Measurements from ENCODE around the gene C1orf232.

Gene C1orf232

GRCh38 chr1:26164861-26165842 is 3.6 kb downstream of the C1orf232 start:
- Histone ChIP-seq H2AFZ (ENCODE audit: low read depth, low read length) (no peak overlapping the region), H3K36me3 (ENCODE audit: control insufficient read depth in 1 of 2, insufficient read depth in 2 of 2, low read depth in 1 of 2, low read length in 2 of 2) (no peaks in the 10 kb centered on the region), H2AK5ac (ENCODE audit: low read length, severe bottlenecking) (no peak overlapping the region), H2BK120ac (ENCODE audit: low read depth, low read length) (no peak overlapping the region), H3K4me3 (ENCODE audit: insufficient read depth in 1 of 2, low read depth in 1 of 2, low read length in 2 of 2) (peak overlapping the region in 1 of 2 experiments; percentile 68), H3K79me1 (replicated peaks; ENCODE audit: low read length, poor library complexity, severe bottlenecking) (peaks cover 4% of the 10 kb centered on the region), H3K9me3 (ENCODE audit: control insufficient read depth, low read length) (no peaks in the 10 kb centered on the region), H3K4me1 (ENCODE audit: control insufficient read depth, insufficient read depth, low read depth, low read length) (peaks cover 23% of the 10 kb centered on the region), H3K14ac (ENCODE audit: low read length in 2 of 2) (no peak overlapping the region), H3K18ac (ENCODE audit: low read depth in 1 of 2, low read length in 2 of 2) (peak overlapping the region in 1 of 2 experiments; percentile 46), H4K8ac (ENCODE audit: low read length) (peak overlapping the region; percentile 55), H4K91ac (ENCODE audit: low read length) (no peak overlapping the region), H2BK12ac (ENCODE audit: low read length in 2 of 2) (peak overlapping the region; percentile 0 to 38), H2BK5ac (ENCODE audit: low read depth, low read length, poor library complexity, severe bottlenecking) (no peak overlapping the region), H3K27me3 (ENCODE audit: control insufficient read depth in 1 of 2, insufficient read depth in 1 of 2, low read length in 2 of 2) (peaks cover 28 to 50% of the 10 kb centered on the region in 2 experiments), H3K23ac (ENCODE audit: low read length in 2 of 2) (no peak overlapping the region), H3K27ac (ENCODE audit: low read length, poor library complexity, severe bottlenecking) (no peak overlapping the region), H2BK15ac (ENCODE audit: low read depth, poor library complexity, severe bottlenecking) (peak overlapping the region; percentile 92), H3K9ac (ENCODE audit: low read length) (no peak overlapping the region), H3K4me2 (ENCODE audit: low read length, poor library complexity, severe bottlenecking) (peak overlapping the region; percentile 98), H3K4ac (ENCODE audit: low read depth in 1 of 2, low read length in 2 of 2) (no peak overlapping the region)
- DNase-seq = peak; percentile 49
- WGBS = 48% methylated on average over 17 of the region's 19 CpGs

GRCh38 chr1:26164036-26164860 is 4.5 kb downstream of the C1orf232 start:
- peaks cover 21% of the 10 kb centered on the region for H3K4me1 ChIP-seq (ENCODE audit: control insufficient read depth, insufficient read depth, low read depth, low read length)
- H3K18ac ChIP-seq (ENCODE audit: low read depth in 1 of 2, low read length in 2 of 2) = peak overlapping the region; percentile 55 to 86
- no peaks in the 10 kb centered on the region for H3K79me1 ChIP-seq (replicated peaks; ENCODE audit: low read length, poor library complexity, severe bottlenecking)
- peak overlapping the region; percentile 92 for H2BK15ac ChIP-seq (ENCODE audit: low read depth, poor library complexity, severe bottlenecking)
- H2AFZ ChIP-seq (ENCODE audit: low read depth, low read length) = peak overlapping the region; percentile 60
- no peaks in the 10 kb centered on the region for H3K9me3 ChIP-seq (ENCODE audit: control insufficient read depth, low read length)
- peak overlapping the region in 1 of 2 experiments; percentile 75 for H2BK12ac ChIP-seq (ENCODE audit: low read length in 2 of 2)
- H2AK5ac ChIP-seq (ENCODE audit: low read length, severe bottlenecking) = no peak overlapping the region
- DNase-seq = peak; percentile 24
- whole genome bisulfite sequencing = 15% methylated on average over 66 of the region's 72 CpGs
- peak overlapping the region; percentile 98 for H3K4me2 ChIP-seq (ENCODE audit: low read length, poor library complexity, severe bottlenecking)
- H3K4ac ChIP-seq (ENCODE audit: low read depth in 1 of 2, low read length in 2 of 2) = peak overlapping the region; percentile 47 to 55
- peaks cover 34 to 56% of the 10 kb centered on the region in 2 experiments for H3K27me3 ChIP-seq (ENCODE audit: control insufficient read depth in 1 of 2, insufficient read depth in 1 of 2, low read length in 2 of 2)
- H3K23ac ChIP-seq (ENCODE audit: low read length in 2 of 2) = no peak overlapping the region
- no peaks in the 10 kb centered on the region for H3K36me3 ChIP-seq (ENCODE audit: control insufficient read depth in 1 of 2, insufficient read depth in 2 of 2, low read depth in 1 of 2, low read length in 2 of 2)
- H3K9ac ChIP-seq (ENCODE audit: low read length) = peak overlapping the region; percentile 51
- H4K8ac ChIP-seq (ENCODE audit: low read length) = peak overlapping the region; percentile 55
- no peak overlapping the region for H3K14ac ChIP-seq (ENCODE audit: low read length in 2 of 2)
- peak overlapping the region; percentile 54 to 68 for H3K4me3 ChIP-seq (ENCODE audit: insufficient read depth in 1 of 2, low read depth in 1 of 2, low read length in 2 of 2)
- H4K91ac ChIP-seq (ENCODE audit: low read length) = peak overlapping the region; percentile 9
- peak overlapping the region; percentile 15 for H2BK120ac ChIP-seq (ENCODE audit: low read depth, low read length)
- no peak overlapping the region for H3K27ac ChIP-seq (ENCODE audit: low read length, poor library complexity, severe bottlenecking)
- no peak overlapping the region for H2BK5ac ChIP-seq (ENCODE audit: low read depth, low read length, poor library complexity, severe bottlenecking)

- Histone ChIP-seq H2AFZ (ENCODE audit: low read depth, low read length) (no peak overlapping the region), H2BK12ac (ENCODE audit: low read length in 2 of 2) (no peak overlapping the region), H4K91ac (ENCODE audit: low read length) (no peak overlapping the region), H3K4me2 (ENCODE audit: low read length, poor library complexity, severe bottlenecking) (peak overlapping the region; percentile 98), H3K27me3 (ENCODE audit: control insufficient read depth in 1 of 2, insufficient read depth in 1 of 2, low read length in 2 of 2) (peaks cover 37 to 62% of the 10 kb centered on the region in 2 experiments), H3K36me3 (ENCODE audit: control insufficient read depth in 1 of 2, insufficient read depth in 2 of 2, low read depth in 1 of 2, low read length in 2 of 2) (no peaks in the 10 kb centered on the region), H3K4me1 (ENCODE audit: control insufficient read depth, insufficient read depth, low read depth, low read length) (peaks cover 21% of the 10 kb centered on the region), H2BK120ac (ENCODE audit: low read depth, low read length) (no peak overlapping the region), H3K23ac (ENCODE audit: low read length in 2 of 2) (no peak overlapping the region), H3K4ac (ENCODE audit: low read depth in 1 of 2, low read length in 2 of 2) (no peak overlapping the region), H3K27ac (ENCODE audit: low read length, poor library complexity, severe bottlenecking) (no peak overlapping the region), H2BK5ac (ENCODE audit: low read depth, low read length, poor library complexity, severe bottlenecking) (no peak overlapping the region), H3K4me3 (ENCODE audit: insufficient read depth in 1 of 2, low read depth in 1 of 2, low read length in 2 of 2) (peak overlapping the region in 1 of 2 experiments; percentile 68), H3K18ac (ENCODE audit: low read depth in 1 of 2, low read length in 2 of 2) (no peak overlapping the region), H3K9ac (ENCODE audit: low read length) (no peak overlapping the region), H3K79me1 (replicated peaks; ENCODE audit: low read length, poor library complexity, severe bottlenecking) (no peaks in the 10 kb centered on the region), H3K14ac (ENCODE audit: low read length in 2 of 2) (no peak overlapping the region), H2BK15ac (ENCODE audit: low read depth, poor library complexity, severe bottlenecking) (no peak overlapping the region), H4K8ac (ENCODE audit: low read length) (no peak overlapping the region), H3K9me3 (ENCODE audit: control insufficient read depth, low read length) (no peaks in the 10 kb centered on the region), H2AK5ac (ENCODE audit: low read length, severe bottlenecking) (no peak overlapping the region)
- 91% methylated on average over 9 of the region's 9 CpGs for WGBS
- no peak for DNase-seq
Measured at GRCh38 chr1:26163684-26164035, 5.1 kb downstream of the C1orf232 start.
